ENCODE results near the gene CRYGN.

CRYGN gene

DNA sequence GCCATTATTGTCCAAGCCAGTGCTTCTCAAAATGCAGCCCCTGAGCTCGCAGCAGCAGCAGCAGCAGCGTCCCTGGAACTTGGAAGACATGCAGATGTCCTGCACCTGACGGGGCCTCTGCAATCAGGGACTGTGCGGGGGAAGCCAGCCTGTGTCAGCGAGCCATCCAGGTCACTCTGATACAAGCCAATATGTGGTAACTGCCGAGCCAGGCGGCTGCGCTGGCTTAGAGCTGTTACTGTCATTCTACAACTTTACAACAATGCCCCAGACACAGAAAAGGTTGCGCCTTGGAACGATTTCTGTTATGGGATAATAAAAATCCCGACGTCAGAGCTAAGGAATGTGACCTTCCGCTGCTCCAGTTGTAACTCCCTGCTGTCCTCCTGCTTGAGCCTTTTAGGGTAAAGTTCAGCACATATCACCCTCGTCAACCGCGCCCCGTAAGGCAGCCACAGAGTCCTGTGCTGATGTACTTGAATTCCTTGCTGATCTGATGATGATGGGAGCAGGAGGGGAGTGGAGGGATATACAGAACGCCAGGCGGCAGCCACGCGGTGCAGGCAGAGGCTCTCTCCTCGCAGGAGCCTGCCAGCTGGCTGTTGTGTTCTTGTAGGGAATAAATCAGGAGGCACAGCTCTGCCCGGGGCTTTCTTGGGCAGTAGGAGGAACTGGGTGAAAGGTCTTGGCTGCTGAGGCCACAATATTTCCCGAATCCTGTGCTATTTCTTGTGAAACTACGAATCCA is 20.0 kb upstream of the CRYGN start:
- DNase-seq: peak; percentile 54

DNA sequence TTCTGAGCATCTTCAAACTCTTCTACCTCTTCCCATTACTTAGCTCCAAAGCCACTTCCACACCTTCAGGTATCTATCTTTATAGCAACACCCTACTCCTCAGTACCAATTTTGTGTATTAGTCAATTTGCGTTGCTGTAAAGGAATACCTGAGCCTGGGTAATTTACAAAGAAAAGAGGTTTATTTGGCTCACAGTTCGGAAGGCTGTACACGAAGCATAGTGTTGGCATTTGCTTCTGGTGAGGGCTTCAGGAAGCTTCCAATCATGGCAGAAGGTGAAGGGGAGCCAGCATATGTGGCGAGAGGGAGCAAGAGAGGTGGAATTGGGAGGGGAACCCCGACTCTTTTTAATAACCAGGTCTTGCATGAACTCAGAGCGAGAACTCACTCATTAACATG is 17.6 kb upstream of the CRYGN start:
- no peak for DNase-seq

DNA sequence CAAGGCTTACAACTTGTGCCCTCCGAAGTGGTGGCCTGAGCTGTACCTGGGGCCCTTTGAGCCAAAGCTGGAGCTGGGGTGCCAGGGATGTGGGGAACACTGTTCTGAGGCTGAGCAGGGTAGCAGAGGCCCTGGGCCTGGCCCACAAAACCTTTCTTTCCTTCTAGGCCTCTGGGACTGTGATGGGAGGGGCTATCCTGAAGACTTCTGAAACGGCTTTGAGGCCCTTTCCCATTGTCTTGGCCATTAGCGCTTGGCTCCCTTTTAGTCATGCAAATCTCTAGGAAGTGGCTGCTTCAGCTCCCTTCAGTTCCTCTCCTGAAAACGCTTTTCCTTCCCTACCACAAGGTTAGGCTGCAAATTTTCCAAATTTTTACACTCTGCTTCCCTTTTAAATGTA is 16.8 kb upstream of the CRYGN start:
- no peak for DNase-seq

DNA sequence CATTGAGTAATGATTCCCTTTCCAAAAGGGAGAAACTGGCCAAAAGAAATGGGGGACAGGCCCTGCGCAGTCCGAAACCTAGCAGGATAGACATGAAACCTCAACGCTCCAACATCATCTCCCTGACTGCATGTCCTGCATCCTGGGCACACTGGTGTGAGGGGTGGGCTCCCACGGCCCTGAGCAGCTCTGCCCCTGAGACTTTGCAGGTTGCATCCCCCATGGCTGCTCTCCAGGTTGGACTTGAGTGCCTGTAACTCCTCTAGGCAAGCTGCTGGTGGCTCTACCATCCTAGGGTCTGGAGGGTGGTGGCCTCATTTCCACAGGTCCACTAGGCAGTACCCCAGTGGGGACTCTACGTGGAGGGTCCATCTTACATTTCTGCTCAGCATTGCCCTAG is 16.3 kb upstream of the CRYGN start:
- no peak for DNase-seq

DNA sequence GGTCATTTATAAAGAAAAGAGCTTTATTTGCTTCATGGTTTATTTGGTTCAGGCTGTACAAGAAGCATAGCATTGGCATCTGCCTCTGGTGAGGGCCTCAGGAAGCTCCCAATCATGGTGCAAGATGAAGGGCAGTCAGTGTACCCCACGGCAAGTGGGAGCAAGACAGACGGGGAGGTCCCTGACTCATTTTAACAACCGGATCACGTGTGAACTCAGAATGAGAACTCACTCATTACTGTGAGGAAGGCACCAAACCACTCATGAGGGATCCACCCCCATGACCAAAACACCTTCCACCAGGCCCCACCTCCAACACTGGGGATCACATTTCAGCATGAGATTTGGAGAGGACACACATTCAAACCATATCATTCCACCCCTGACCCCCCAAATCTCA is 15.7 kb upstream of the CRYGN start:
- DNase-seq: no peak

DNA sequence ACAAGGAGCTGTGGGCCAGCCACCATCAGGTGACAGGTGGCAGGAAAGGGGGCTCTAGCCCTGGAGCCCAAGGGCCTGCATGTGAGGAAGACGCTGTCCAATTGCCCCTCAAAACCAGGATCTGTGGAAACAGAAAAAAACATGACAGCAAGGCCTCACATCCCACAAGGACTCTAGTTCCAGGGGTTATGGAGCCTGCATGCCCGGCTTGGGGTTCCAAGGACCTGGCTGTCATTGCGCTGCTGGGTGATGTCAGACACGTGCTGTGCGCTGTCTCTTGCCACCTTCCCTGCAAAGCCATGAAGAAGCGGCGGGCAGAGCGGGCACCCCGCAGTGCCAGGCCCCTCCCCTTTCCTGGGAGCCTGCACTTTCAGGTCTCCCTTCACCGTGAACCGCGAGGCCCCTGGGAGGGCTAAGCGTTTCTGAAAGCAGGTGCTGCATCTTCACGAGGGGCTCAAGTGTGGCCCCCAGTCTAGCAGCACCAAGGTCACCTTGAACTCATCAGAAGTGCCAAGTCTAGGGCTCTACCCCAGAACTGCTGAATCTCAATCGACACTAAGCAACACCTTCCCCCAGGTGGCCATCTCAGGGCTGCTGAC is 15.1 kb upstream of the CRYGN start:
- no peak for DNase-seq

DNA sequence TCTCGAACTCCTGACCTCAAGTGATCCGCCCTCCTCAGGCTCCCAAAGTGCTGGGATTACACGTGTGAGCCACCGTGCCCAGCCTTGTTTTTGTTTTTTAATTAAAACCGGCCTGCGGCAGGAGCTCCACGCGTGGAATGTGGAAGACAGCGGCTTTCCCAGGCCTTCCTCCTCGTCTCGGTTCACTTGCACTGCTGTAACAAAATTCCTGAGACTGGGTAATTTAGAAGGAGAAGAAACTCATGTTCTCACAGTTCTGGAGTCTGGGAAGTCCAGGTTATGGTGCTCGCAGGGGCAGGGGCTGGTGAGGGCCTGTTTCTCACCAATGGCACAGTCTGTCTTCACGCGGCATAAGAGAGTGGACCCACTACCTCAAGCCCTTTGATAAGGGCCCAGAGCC is 14.4 kb upstream of the CRYGN start:
- no peak for DNase-seq

DNA sequence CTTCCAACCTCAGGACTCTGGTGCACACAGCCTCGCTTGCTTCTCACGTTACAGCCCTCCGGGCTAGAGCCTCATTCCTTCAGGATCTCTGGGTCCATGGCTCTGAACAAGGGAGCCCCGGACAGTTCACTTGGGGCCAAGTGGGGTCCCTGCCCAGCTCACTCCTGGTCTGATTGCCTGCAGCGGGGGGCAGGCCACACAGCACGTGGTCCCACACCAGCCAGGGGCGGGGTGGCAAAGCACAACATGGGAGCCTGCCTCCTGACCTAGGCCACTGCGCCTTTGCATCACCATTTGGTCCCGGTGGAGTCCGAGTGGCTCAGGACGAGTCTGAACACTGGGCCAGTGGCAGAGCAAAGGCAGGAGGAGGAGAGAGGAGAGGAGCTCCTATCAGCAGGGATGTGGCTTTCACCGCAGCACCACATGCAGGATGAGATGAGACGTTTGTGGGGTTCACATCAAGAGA is 13.4 kb upstream of the CRYGN start:
- no peak for DNase-seq

DNA sequence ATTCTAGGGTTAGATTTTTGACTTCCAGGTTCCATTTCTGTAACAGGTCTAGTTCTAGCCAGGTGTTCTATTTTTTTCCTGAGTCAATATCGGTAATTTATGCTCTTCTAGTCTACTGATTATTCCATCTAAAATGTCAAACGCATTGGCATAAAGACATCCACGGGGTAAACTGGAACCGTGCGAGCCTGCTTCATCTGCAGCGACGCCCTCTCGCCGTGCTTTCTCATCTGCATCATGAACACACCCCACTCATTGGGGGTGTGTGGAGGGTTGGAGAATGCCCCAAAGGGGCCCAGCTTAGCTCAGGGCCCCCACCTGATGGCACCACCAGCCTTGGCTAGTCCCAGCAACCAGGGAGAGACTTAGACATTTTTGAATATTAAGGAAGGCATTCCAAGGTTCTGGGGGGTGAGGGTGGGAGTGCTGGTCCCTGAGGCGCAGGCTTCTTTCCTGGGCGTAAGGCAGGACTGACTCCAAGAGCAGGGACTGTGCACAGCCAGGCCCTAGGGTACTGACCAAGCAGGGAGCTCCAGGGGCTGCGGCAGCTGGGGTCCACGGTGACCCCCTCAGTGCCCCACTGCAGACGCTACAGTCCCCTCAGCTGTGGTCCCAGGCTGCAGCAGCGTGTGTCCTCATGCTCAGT is 12.9 kb upstream of the CRYGN start:
- no peak for DNase-seq

DNA sequence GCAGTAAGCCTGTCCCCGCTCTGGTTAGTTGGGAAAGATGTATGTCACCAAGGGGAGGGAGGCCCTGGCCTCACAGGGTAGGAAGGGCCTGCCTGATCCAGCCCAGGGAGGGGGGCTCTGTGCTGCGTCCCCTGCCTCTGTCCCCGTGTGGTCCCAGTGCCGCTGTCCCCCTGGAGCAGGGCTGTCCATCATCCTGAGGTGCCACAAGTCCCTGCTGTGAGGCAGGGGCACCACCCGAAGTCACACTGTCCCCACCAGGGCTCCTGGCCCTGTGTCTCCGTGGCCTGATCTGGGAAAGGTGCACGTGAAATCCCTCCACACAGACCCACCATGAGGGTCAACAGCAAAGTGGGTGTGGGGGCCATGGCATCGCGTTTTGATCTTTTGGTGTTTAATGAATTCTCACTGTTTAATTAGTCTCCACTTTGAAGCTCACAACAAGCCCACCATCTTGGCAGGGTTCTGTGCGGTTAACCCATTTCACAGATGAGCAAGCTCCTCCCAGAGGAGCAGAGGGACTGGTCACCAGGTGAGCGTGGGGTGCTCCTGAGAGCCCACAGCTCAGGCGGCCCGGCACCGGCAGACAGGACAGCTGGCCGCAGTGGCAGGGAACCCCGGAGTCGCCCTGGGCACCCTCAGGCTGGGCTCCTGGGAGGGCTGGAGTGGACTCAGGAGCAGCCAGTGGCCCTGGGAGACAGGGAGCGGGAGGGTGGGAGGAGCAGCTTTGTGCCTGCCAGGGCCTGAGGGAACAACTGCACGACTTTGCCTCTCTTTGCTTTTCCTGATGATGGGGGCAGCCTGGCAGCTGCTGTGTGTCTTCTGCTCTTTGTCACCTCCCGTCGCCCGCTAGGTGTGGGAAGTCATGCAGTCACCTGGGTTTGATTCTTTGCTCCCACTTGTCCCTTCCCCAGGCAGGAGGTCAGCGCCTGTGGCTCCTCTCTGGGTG is 12.0 kb upstream of the CRYGN start:
- DNase-seq: no peak

DNA sequence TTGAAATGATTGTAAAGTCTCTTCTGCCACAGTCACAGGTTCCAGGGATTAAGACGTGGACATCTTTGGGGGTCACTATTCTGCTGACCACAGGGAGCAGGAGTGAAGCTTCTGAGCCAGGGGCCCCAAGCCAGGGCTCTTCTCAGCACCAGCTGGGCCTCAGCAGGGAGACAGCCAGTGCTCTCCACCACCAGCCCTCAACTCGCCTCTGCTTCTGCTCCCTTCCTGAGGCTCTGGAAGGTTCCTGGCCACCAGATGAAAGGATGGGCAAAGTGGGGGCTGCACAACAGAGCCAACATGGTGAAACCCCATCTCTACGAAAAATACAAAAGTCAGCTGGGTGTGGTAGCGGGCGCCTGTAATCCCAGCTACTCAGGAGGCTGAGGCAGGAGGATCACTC is 11.2 kb upstream of the CRYGN start:
- DNase-seq: no peak

DNA sequence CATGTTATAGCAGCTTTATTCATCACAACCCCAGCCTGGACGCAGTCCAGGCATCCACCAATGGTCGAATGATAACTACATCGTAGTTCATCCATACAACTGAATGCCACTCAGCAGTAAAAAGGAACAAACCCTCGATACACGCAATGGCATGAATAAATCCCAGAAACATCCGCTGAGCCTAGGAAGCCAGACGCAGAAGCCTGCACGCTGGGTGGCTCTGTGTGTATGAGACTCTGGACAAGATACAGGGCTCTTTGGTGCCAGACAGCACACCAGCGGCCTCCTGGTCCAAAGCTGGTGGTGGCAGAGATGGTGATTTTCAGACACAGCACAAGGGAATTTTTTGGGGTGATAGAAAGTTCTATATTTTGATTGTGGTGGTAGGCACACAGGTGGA is 10.0 kb upstream of the CRYGN start:
- DNase-seq: no peak

DNA sequence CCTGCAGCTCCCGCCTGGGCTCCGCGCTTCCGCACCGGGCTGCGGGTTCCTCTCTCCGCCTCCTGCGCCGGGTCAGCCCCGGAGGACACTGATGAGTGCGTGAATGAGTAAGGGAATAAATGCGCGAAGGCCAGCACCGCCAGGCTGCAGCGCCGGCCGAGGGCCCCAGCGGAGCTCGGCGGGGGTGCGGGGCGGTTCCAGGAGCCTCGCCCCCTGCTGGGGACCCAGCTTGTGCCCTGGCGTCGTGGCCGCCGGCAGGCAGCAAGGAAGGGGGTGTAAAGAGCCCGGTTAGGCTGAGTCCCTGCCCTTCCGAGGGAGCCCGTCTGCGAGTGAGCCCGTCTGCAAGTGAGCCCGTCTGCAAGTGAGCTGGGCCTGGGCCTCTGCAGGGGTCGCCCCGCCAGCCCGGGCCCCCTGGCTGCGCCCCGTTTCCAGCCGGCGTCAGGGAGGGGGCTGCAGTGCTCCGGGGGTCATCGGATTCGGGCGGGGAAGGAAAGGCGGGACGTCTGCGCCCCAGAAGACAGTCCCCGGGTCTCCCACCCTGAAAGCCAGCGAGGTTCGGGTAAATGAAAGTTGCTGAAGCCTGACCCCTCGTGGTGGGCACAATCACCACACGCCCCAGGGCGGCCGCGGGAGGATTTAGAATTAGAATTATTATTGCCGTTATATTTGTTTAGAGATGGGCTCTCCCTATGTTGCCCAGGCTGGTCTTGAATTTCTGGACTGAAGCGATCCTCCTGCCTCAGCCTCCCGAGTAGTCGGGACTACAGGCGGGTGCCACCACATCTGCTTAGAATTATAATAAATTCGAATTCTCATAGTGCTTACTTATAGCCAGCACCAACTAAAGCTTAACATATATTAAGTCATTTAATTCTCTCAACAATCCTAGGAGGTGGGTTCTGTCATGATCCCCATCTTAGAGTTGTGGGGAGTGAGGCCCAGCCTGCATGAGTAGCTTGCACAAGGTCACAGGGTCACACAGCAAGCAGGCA is 8.6 kb upstream of the CRYGN start:
- peak; percentile 58 for DNase-seq

DNA sequence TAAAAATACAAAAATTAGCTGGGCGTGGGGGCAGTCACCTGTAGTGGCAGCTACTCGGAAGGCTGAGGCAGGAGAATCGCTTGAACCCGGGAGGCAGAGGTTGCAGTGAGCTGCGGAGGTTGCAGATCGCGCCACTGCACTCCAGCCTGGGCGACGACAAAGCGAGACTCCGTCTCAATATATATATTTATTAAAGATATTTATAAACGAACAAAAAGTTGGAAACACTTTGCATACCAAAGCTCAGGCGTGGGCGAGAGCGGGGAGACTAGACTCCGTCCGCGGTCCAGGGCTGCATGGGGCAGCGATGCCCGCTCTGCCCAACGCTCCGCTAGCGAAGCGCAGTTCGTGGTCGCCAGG is 7.9 kb upstream of the CRYGN start:
- no peak for DNase-seq

DNA sequence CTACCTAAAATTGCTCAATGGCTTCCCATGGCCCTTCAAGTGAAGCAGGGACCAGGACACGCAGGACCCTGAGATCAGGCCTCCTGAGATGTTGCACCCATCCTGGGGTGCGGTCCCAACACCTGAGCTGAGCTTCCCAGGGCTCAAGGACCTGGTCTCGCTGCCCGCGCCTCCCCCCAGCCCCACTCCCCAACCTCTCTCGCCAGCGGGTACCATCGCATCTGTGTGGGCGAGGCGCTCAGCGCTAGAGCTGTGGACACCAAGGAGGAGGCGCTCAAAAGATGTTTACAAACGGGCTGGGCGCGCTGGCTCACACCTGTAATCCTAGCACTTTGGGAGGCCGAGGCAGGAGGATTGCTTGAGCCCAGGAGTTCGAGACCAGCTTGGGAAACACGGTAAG is 7.4 kb upstream of the CRYGN start:
- DNase-seq: no peak

DNA sequence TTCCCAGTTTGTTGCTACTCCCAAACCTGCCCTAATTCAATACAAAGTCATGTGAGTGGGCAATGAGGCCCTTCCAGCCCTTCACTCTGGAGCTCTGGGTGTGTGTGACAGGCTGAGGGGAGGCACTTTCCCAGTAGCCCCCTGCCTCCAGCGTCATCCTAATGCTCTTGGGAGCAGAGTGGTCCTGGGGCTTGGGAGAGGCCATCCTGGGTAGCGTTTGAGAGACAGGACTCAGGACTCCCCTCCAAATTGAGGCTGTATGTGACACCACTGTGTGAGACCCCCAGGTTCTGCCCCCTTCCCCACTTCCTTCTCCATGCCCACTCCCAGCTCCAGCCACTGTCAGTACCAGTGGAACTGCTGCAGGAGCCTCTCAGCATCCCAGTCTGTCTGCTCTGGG is 6.5 kb upstream of the CRYGN start:
- no peak for DNase-seq

DNA sequence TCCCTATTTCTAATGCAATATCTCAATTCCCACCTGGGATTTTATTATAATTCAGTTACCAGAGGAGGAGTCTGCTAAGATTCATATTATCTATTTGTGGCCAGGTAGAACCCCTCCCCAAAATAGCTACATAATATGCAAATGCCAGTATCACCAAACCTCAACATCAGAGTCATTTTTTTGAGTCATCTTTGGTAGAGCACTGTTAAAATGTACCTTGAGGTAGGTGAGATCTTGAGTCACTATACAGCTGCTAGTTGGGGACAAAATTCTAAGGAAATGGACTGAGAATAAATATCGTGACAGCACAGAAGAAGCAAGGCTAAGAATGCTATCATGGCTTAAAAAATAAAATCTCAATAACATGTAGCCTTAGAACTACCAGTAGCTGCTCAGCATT is 4.7 kb upstream of the CRYGN start:
- DNase-seq: no peak

DNA sequence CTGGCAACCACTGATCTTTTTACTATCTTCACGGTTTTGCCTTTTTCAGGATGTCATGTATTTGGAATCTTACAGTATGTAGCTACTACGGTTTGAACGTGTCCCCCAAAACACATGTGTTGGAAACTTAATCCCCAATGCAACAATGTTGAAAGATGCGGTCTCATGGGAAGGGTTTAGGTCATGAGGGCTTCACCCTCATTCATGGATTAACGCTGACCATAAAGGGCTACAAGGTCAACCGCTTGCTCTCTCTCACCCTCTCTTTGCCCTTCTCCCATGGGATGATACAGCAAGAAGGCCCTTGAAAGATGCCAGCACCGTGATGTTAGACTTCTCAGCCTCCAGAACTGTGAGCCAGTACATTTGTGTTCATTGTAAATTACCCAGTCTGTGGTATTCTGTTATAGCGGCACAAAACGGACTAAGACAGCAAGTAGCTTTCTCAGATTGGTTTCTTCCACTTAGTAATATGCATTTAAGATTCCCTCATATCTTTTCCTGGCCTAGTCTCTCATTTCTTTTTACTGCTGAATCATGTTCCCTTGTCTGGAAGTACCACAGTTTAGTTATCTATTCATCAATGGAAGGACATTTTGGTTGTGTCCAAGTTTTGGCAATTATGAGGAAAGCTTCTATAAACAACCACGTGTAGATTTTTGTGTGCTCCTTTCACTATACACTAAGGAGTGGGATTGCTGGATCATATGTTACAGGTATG is 3.0 kb upstream of the CRYGN start:
- DNase-seq: peak; percentile 14

DNA sequence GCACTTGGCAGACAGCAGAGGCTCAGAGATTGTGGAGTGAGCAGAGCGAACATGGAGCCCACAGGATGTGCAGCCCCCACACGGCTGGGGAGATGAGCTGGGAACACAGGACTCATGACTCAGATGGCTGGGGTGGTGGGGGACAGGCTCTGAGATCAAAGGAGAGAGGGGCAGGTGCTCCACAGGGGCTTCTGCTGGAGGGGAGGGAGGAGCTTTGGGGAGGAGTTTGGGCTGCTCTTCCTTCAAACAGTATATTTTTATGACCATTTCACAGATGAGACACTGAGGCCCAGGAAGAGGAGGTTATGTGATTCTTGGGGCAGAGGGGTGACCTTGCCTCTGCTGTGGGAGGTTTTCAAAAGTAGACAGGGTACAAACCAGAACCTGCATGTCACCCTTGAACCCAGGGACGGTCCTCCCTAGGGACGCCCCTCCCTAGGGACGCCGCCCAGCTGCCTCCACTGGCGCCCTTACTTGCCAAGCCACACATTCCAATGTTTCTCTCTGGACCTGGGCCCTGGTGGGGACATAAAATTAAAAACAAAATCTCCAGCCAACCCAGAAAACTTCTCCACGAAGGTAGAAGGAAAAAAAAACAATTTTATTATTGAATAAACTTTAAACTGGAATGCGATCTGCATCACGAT is 981 bp upstream of the CRYGN start:
- no peak for DNase-seq

DNA sequence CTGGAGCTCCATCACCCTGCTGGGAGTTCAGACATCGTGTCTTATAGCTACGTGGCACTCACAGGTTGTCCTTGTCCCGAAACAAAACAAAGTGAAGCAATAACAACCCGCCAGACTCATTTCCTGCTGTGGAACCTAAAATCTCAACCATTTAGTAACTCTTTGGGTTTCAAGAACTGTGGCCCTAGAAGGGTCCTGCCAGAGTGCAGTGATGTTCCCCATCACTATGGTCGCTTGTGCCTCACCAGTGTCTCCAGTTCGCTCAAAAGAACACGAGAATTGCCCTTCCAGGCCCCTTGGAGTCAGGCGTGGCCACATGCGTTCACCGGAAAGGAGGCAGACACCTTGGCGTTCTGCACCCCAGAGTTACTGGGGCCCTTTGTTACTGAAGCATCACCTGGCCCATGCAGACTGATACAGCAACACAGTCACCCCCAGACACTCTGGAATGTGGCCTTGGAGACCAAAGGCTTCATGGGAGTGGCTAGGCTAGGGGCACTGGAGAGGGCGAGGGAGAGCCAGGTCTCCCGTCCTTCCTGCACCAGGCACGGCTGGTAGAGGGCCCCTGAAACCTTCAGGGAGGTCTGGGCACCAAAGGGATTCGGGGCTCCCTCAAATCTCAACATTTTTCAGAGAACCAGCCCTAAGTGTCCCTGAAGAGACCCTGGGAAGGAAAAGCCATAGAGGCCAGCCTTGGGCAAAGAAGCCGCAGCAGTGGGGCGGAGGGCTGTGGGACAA is 908 bp downstream of the CRYGN start:
- DNase-seq: no peak

All from NCI-H2171 (cell line).